ENCODE results near the gene SERPINA3. TPM values are rescaled to one million over a fixed set of nuclear protein-coding genes. Genes with fewer than 3 reads are reported as not detected.

SERPINA3 gene
- total and polyA plus RNA-seq, 10 of the 15 experiments (the other 5 are each of a cell fraction or from before 2014, with no cell fraction given): 2.2 TPM; not detected in 9

- intact Hi-C loops (cut with micrococcal nuclease; ENCODE audit: unreplicated experiment): no loop called here
- Histone ChIP-seq H2AFZ (ENCODE audit: control insufficient read depth, low read depth, low read length) (no peak overlapping the region), H4K20me1 (ENCODE audit: control insufficient read depth, insufficient read depth) (no peaks in the 10 kb centered on the region), H3K4me1 (ENCODE audit: control insufficient read depth, insufficient read depth, low read length) (no peaks in the 10 kb centered on the region), H3K27me3 (replicated peaks in 1 of 2; ENCODE audit: control insufficient read depth in 2 of 2, insufficient read depth in 2 of 2, low read length in 1 of 2) (peaks cover 0 to 2% of the 10 kb centered on the region in 2 experiments; a peak in 1 of 4 replicates), H3K4me2 (ENCODE audit: control insufficient read depth, insufficient read depth) (no peak overlapping the region), H3K9me3 (replicated peaks; ENCODE audit: control insufficient read depth, insufficient read depth, low read length) (no peaks in the 10 kb centered on the region; the same call in 2 of the 3 replicates), H3K4me3 (no peak overlapping the region), H3K9ac (ENCODE audit: control insufficient read depth, insufficient read depth, low read length) (no peak overlapping the region), H3K79me2 (ENCODE audit: control insufficient read depth, insufficient read depth, low read length) (no peaks in the 10 kb centered on the region), H3K36me3 (ENCODE audit: control insufficient read depth in 2 of 2, insufficient read depth in 2 of 2, low read length in 1 of 2) (no peaks in the 10 kb centered on the region), H3K27ac (ENCODE audit: control insufficient read depth, insufficient read depth) (no peak overlapping the region)
- DNase-seq (ENCODE audit: low read depth, low spot score): no peak
- no TSS peak for BruUV-seq (replicated peaks)
- SMC1A ChIA-PET (ENCODE audit: uncharacterized antibody, unreplicated experiment): no interaction called here
- in situ Hi-C loops (cut with MboI): no loop called here
- WGBS (ENCODE audit: insufficient coverage, insufficient replicate concordance, low lambda C conversion rate, missing lambda C conversion rate): 16% methylated on average over 7 of the region's 7 CpGs
- RAD21 ChIA-PET (ENCODE audit: unreplicated experiment): no interaction called here
- ATAC-seq: no peak
- TF ChIP-seq TAF1 (IDR thresholded peaks at IDR 0.05; ENCODE audit: borderline replicate concordance, low read depth, low read length): no peak
- TF ChIP-seq HSF1 (IDR thresholded peaks at IDR 0.05; ENCODE audit: low read depth, low read length): no peak
- TF ChIP-seq ZNF24 (IDR thresholded peaks at IDR 0.05): no peak
- POLR2A ChIA-PET: no interaction called here
- no peak for FAIRE-seq
- CTCF ChIA-PET: no interaction called here
Measured at GRCh38 chr14:94623856-94624499, 11.8 kb downstream of the SERPINA3 start.

GRCh38 chr14:94624537-94625352 is 12.6 kb downstream of the SERPINA3 start:
- no peak overlapping the region for H3K27ac ChIP-seq (ENCODE audit: control insufficient read depth, insufficient read depth)

More at GRCh38 chr14:94624537-94625352, 12.6 kb downstream of the SERPINA3 start:
- Histone ChIP-seq H4K20me1 (ENCODE audit: control insufficient read depth, insufficient read depth) (no peaks in the 10 kb centered on the region), H3K4me1 (ENCODE audit: control insufficient read depth, insufficient read depth, low read length) (no peaks in the 10 kb centered on the region), H3K9ac (ENCODE audit: control insufficient read depth, insufficient read depth, low read length) (no peak overlapping the region), H3K4me3 (no peak overlapping the region), H3K27me3 (replicated peaks in 1 of 2; ENCODE audit: control insufficient read depth in 2 of 2, insufficient read depth in 2 of 2, low read length in 1 of 2) (peaks cover 0 to 2% of the 10 kb centered on the region in 2 experiments; a peak in 1 of 4 replicates), H3K4me2 (ENCODE audit: control insufficient read depth, insufficient read depth) (no peak overlapping the region), H3K36me3 (ENCODE audit: control insufficient read depth in 2 of 2, insufficient read depth in 2 of 2, low read length in 1 of 2) (no peaks in the 10 kb centered on the region), H2AFZ (ENCODE audit: control insufficient read depth, low read depth, low read length) (no peak overlapping the region), H3K9me3 (replicated peaks; ENCODE audit: control insufficient read depth, insufficient read depth, low read length) (no peaks in the 10 kb centered on the region; the same call in 2 of the 3 replicates), H3K79me2 (ENCODE audit: control insufficient read depth, insufficient read depth, low read length) (no peaks in the 10 kb centered on the region)
- no TSS peak for BruUV-seq (replicated peaks)
- in situ Hi-C loops (cut with MboI): no loop called here
- FAIRE-seq (no peak), ATAC-seq (no peak), DNase-seq (ENCODE audit: low read depth, low spot score) (no peak)
- TF ChIP-seq NFIC (IDR thresholded peaks at IDR 0.05; ENCODE audit: low read depth, low read length) (no peak), GABPA (IDR thresholded peaks at IDR 0.05; ENCODE audit: low read depth) (no peak), STAT3 (IDR thresholded peaks at IDR 0.05; ENCODE audit: low read depth, low read length) (no peak), SMARCA5 (IDR thresholded peaks at IDR 0.05) (no peak), SUPT20H (IDR thresholded peaks at IDR 0.05; ENCODE audit: borderline replicate concordance, control insufficient read depth, low read depth, low read length) (no peak)
- ChIA-PET SMC1A (ENCODE audit: uncharacterized antibody, unreplicated experiment) (no interaction called here), CTCF (no interaction called here), POLR2A (no interaction called here), RAD21 (ENCODE audit: unreplicated experiment) (no interaction called here)
- 26% methylated on average over 10 of the region's 10 CpGs for WGBS (ENCODE audit: insufficient coverage, insufficient replicate concordance, low lambda C conversion rate, missing lambda C conversion rate)
- intact Hi-C loops (cut with micrococcal nuclease; ENCODE audit: unreplicated experiment): no loop called here

All from GM12878 (cell line).